Measurements from ENCODE around the gene IZUMO2.

GRCh38 chr19:50184196-50184595 is 21.1 kb upstream of the IZUMO2 start:
- TF ChIP-seq POLR2A (IDR thresholded peaks at IDR 0.05) (no peak), CTCF (IDR thresholded peaks at IDR 0.05) (no peak)
